Heart left ventricle (tissue), 13 donors: ENCODE results near the gene HTR7.
"Not testable (repeated sequence)": the region's sequence is repeated elsewhere in the genome, so short reads cannot be mapped to it uniquely, and the experiment has no call there.

ENCODE experiments used
- CTCF ChIP-seq, 12 donors: fragments of 200-600 bp; sonication (generic) in 4 of 12; IDR thresholded peaks; one replicate each; pipeline versions ENCODE4 v1.5.0 to v1.8.0; 2018 to 2022; ENCODE audit warnings: antibody characterized with exemption in 12 of 12, mild to moderate bottlenecking in 5 of 12
- POLR2A ChIP-seq, 2 donors: fragments of 450-650 bp; IDR thresholded peaks; one replicate each; pipeline ENCODE4 v1.6.1; 2017; ENCODE audit warnings: antibody characterized with exemption in 2 of 2, mild to moderate bottlenecking in 2 of 2, moderate library complexity in 2 of 2
- donor health status: ischemic (EF 13 %, LVEDD 7.1; RV severe dilation, severe dysfunction).
- donor health status: DM: no; HTN: yes; CAD: no.
- donor health status: DM: no; HTN: no; CAD: no.
- donor health status: ischemic (EF 25% LVEDD 6.9; RV normal size, moderate dysfunction).
- donor health status: ischemic (EF 25% LVEDD 5.7; RV mildly dilated, moderate dysfunction).
- donor health status: ischemic (EF 35%, LVEDD 5.7; RV mildly dilated, moderate dysfunction).
- donor health status: nonischemic (EF 11% LVEDD 7.7; RV severe dilation, severe dysfunction).
- donor health status: DM: yes; HTN: yes; CAD: no.
- donor health status: PGD.
- donor health status: ischemic (EF 29% LVEDD 5.4; RV normal size, mild dysfunction).
- donor health status: nonischemic (EF 23%, LVEDD 6.1; RV moderate dilation, normal function).

GRCh38 chr10:90880059-90880719 lies 22.4 kb upstream of the HTR7 start:
- peak; percentile 54 to 80 (median 72) for TF ChIP-seq CTCF (IDR thresholded peaks at IDR 0.05)
- not testable (repeated sequence) for TF ChIP-seq POLR2A (IDR thresholded peaks at IDR 0.05)
